Measurements from ENCODE around the gene TNFRSF25.

The TNFRSF25 gene

GRCh38 chr1:6512908-6513280, 46.9 kb upstream of the TNFRSF25 start:
- TF ChIP-seq CTCF (IDR thresholded peaks at IDR 0.05; ENCODE audit: low read length): no peak
- TF ChIP-seq EZH2 (IDR thresholded peaks at IDR 0.05; ENCODE audit: borderline replicate concordance, low read length): no peak
- H3K79me2 ChIP-seq (ENCODE audit: insufficient read depth, low read length): no peaks in the 10 kb centered on the region
- H4K20me1 ChIP-seq (ENCODE audit: insufficient read depth, low read length): no peaks in the 10 kb centered on the region
- no peaks in the 10 kb centered on the region; the same call in 1 of the 2 replicates for H3K27me3 ChIP-seq (ENCODE audit: insufficient read depth, low read length)
- H3K4me1 ChIP-seq (ENCODE audit: insufficient read depth, low read length, severe bottlenecking): no peaks in the 10 kb centered on the region
- H3K4me3 ChIP-seq (ENCODE audit: low read depth, low read length, poor library complexity, severe bottlenecking): no peak overlapping the region
- no peak overlapping the region for H2AFZ ChIP-seq (ENCODE audit: low read length)
- no peaks in the 10 kb centered on the region for H3K36me3 ChIP-seq (ENCODE audit: insufficient read depth, low read length)
- no peaks in the 10 kb centered on the region for H3K9me2 ChIP-seq (ENCODE audit: low read depth, low read length)
- H3K4me2 ChIP-seq (ENCODE audit: low read length): no peak overlapping the region
- no peaks in the 10 kb centered on the region for H3F3A ChIP-seq (ENCODE audit: insufficient read depth, low read length)
- no peaks in the 10 kb centered on the region for H3K9me3 ChIP-seq (ENCODE audit: low read length)
- no peak overlapping the region for H3K9ac ChIP-seq (ENCODE audit: low read length)
- H3K27ac ChIP-seq (ENCODE audit: low read depth, low read length, poor library complexity, severe bottlenecking): no peak overlapping the region

GRCh38 chr1:6512245-6512907, 46.4 kb upstream of the TNFRSF25 start:
- no peaks in the 10 kb centered on the region for H3K9me3 ChIP-seq (ENCODE audit: low read length)
- H3K27ac ChIP-seq (ENCODE audit: low read depth, low read length, poor library complexity, severe bottlenecking): no peak overlapping the region
- no peaks in the 10 kb centered on the region for H4K20me1 ChIP-seq (ENCODE audit: insufficient read depth, low read length)
- no peak for TF ChIP-seq CTCF (IDR thresholded peaks at IDR 0.05; ENCODE audit: low read length)
- H3K4me1 ChIP-seq (ENCODE audit: insufficient read depth, low read length, severe bottlenecking): no peaks in the 10 kb centered on the region
- H3K9ac ChIP-seq (ENCODE audit: low read length): no peak overlapping the region
- H2AFZ ChIP-seq (ENCODE audit: low read length): no peak overlapping the region
- no peaks in the 10 kb centered on the region for H3K36me3 ChIP-seq (ENCODE audit: insufficient read depth, low read length)
- H3K27me3 ChIP-seq (ENCODE audit: insufficient read depth, low read length): no peaks in the 10 kb centered on the region; the same call in 1 of the 2 replicates
- no peaks in the 10 kb centered on the region for H3K79me2 ChIP-seq (ENCODE audit: insufficient read depth, low read length)
- H3K4me2 ChIP-seq (ENCODE audit: low read length): no peak overlapping the region
- no peak overlapping the region for H3K4me3 ChIP-seq (ENCODE audit: low read depth, low read length, poor library complexity, severe bottlenecking)
- H3K9me2 ChIP-seq (ENCODE audit: low read depth, low read length): no peaks in the 10 kb centered on the region
- H3F3A ChIP-seq (ENCODE audit: insufficient read depth, low read length): no peaks in the 10 kb centered on the region

GRCh38 chr1:6511561-6512244, 45.7 kb upstream of the TNFRSF25 start:
- Histone ChIP-seq H3F3A (ENCODE audit: insufficient read depth, low read length) (no peaks in the 10 kb centered on the region), H3K9me2 (ENCODE audit: low read depth, low read length) (no peaks in the 10 kb centered on the region), H4K20me1 (ENCODE audit: insufficient read depth, low read length) (no peaks in the 10 kb centered on the region), H3K27ac (ENCODE audit: low read depth, low read length, poor library complexity, severe bottlenecking) (no peak overlapping the region), H3K27me3 (ENCODE audit: insufficient read depth, low read length) (no peaks in the 10 kb centered on the region; the same call in 1 of the 2 replicates), H3K4me3 (ENCODE audit: low read depth, low read length, poor library complexity, severe bottlenecking) (no peak overlapping the region), H3K79me2 (ENCODE audit: insufficient read depth, low read length) (no peaks in the 10 kb centered on the region), H2AFZ (ENCODE audit: low read length) (no peak overlapping the region), H3K4me2 (ENCODE audit: low read length) (no peak overlapping the region), H3K9ac (ENCODE audit: low read length) (no peak overlapping the region), H3K4me1 (ENCODE audit: insufficient read depth, low read length, severe bottlenecking) (no peaks in the 10 kb centered on the region), H3K9me3 (ENCODE audit: low read length) (no peaks in the 10 kb centered on the region), H3K36me3 (ENCODE audit: insufficient read depth, low read length) (no peaks in the 10 kb centered on the region)
- TF ChIP-seq EZH2 (IDR thresholded peaks at IDR 0.05; ENCODE audit: borderline replicate concordance, low read length): no peak
- TF ChIP-seq CTCF (IDR thresholded peaks at IDR 0.05; ENCODE audit: low read length): no peak

Measured in OCI-LY1 (cell line).